Stimulated activated CD4-positive, alpha-beta T cell treated with anti-CD3 and anti-CD28 coated beads, TNF-alpha, amount 100 ng/mL, for 4 hours (primary cell): ENCODE data around the gene HS3ST3A1.

Experiments used
- DNase-seq, 3 experiments: peaks; one replicate each; pipeline ENCODE4 v3.0.0-alpha.2; 2020; ENCODE audit warnings: low read depth in 3 of 3

The HS3ST3A1 gene

GRCh38 chr17:13598353-13599167 is 3.2 kb downstream of the HS3ST3A1 start:
- no peak for DNase-seq

- no peak for DNase-seq
Measured at GRCh38 chr17:13597723-13598347, 3.9 kb downstream of the HS3ST3A1 start.

- no peak for DNase-seq
Measured at GRCh38 chr17:13596241-13596923, 5.3 kb downstream of the HS3ST3A1 start.

GRCh38 chr17:13595599-13595899 is 6.2 kb downstream of the HS3ST3A1 start:
- no peak for DNase-seq

- DNase-seq = peak; percentile 48 to 72 (median 56)
Measured at GRCh38 chr17:13594762-13595598, 6.7 kb downstream of the HS3ST3A1 start.

GRCh38 chr17:13594310-13594709 is 7.4 kb downstream of the HS3ST3A1 start:
- DNase-seq = no peak

- DNase-seq = no peak
Measured at GRCh38 chr17:13593757-13594156, 8.0 kb downstream of the HS3ST3A1 start.

- no peak for DNase-seq
Measured at GRCh38 chr17:13593021-13593751, 8.5 kb downstream of the HS3ST3A1 start.

- DNase-seq = no peak
Measured at GRCh38 chr17:13592427-13592826, 9.3 kb downstream of the HS3ST3A1 start.

GRCh38 chr17:13590441-13590840 is 11.3 kb downstream of the HS3ST3A1 start:
- no peak for DNase-seq

- DNase-seq = no peak
Measured at GRCh38 chr17:13589658-13590057, 12.1 kb downstream of the HS3ST3A1 start.

- DNase-seq = no peak
Measured at GRCh38 chr17:13587487-13588338, 14.0 kb downstream of the HS3ST3A1 start.

GRCh38 chr17:13584701-13585080 is 17.0 kb downstream of the HS3ST3A1 start:
- DNase-seq = no peak

- DNase-seq = no peak
Measured at GRCh38 chr17:13583996-13584700, 17.6 kb downstream of the HS3ST3A1 start.

- DNase-seq = no peak
Measured at GRCh38 chr17:13582776-13583547, 18.8 kb downstream of the HS3ST3A1 start.

GRCh38 chr17:13581925-13582324 is 19.8 kb downstream of the HS3ST3A1 start:
- DNase-seq = no peak

GRCh38 chr17:13580790-13581189 is 20.9 kb downstream of the HS3ST3A1 start:
- no peak for DNase-seq

- no peak for DNase-seq
Measured at GRCh38 chr17:13576661-13577526, 24.8 kb downstream of the HS3ST3A1 start.
